A549 (cell line): ENCODE results near the gene RHBG. TPM values are rescaled to one million over a fixed set of nuclear protein-coding genes. Genes with fewer than 3 reads are reported as not detected.

Source experiments
- ATAC-seq, 2 experiments: fragments of 200-7000 bp in 1 of 2; fragments of >200 bp in 1 of 2; cut with Nextera tagmentation in 1 of 2; cut with Tn5 transposase in 1 of 2; 3 replicates each; pipeline versions ENCODE4 v1.8.0 to v1.9.1; 2018 to 2020; ENCODE audit warnings: mild to moderate bottlenecking in 1 of 2, moderate library complexity in 1 of 2
- CTCF ChIA-PET: fragments of 300-600 bp; sonication (Branson Sonifier 250); formaldehyde crosslinking; extraction: SDS; loops from one replicate; lab custom pipeline; 2021; ENCODE audit warnings: antibody characterized with exemption, inconsistent platforms; lab: Yijun Ruan, JAX
- POLR2A ChIA-PET: fragments of 350-600 bp; formaldehyde crosslinking; extraction: SDS; loops from one replicate; lab custom pipeline; 2021; ENCODE audit warnings: antibody characterized with exemption, inconsistent platforms; lab: Yijun Ruan, JAX
- DNase-seq, 2 experiments: peaks; one replicate each; pipeline versions ENCODE4 v3.0.0 to v3.0.0-alpha.2; 2011 to 2016; ENCODE audit warnings: low read depth in 1 of 2, low spot score in 1 of 2
- FAIRE-seq: peaks from 2 replicates; lab custom pipeline; 2011; peaks lifted over from hg19 to GRCh38; lab: Jason Lieb, UNC
- H3K27ac ChIP-seq, 2 experiments: fragments of >200 bp; sonication (Bioruptor Twin); formaldehyde crosslinking; 3 replicates each; pipeline ENCODE4 v1.5.1; 2016 to 2017
- H3K4me1 ChIP-seq: fragments of >200 bp; sonication (Bioruptor Twin); formaldehyde crosslinking; 3 replicates; pipeline ENCODE4 v1.6.1; 2016
- H3K4me2 ChIP-seq: fragments of >200 bp; sonication (Bioruptor Twin); formaldehyde crosslinking; 3 replicates; pipeline ENCODE4 v1.6.1; 2016
- H3K4me3 ChIP-seq: fragments of >200 bp; sonication (Bioruptor Twin); formaldehyde crosslinking; 3 replicates; pipeline ENCODE4 v1.5.1; 2016
- H3K9me3 ChIP-seq: fragments of >200 bp; sonication (Bioruptor Twin); formaldehyde crosslinking; 3 replicates; pipeline ENCODE4 v1.6.1; 2016
- ATOH8 ChIP-seq: fragments of 250-450 bp; sonication (Bioruptor Pico); IDR thresholded peaks from 2 replicates; pipeline ENCODE4 v1.5.0; 2020; ENCODE audit warnings: low read depth, mild to moderate bottlenecking, moderate library complexity
- CHD4 ChIP-seq: fragments of 200-600 bp; sonication (generic); IDR thresholded peaks from 2 replicates; pipeline ENCODE4 v1.6.1; 2016; ENCODE audit warnings: antibody characterized with exemption, mild to moderate bottlenecking, borderline replicate concordance
- CTCF ChIP-seq: fragments of >200 bp; sonication (Bioruptor Twin); formaldehyde crosslinking; IDR thresholded peaks from 3 replicates; pipeline ENCODE4 v1.5.1; 2016
- EHF ChIP-seq: fragments of 250-450 bp; sonication (Bioruptor Pico); IDR thresholded peaks from 2 replicates; pipeline ENCODE4 v1.5.0; 2020; ENCODE audit warnings: mild to moderate bottlenecking
- MYC ChIP-seq: IDR thresholded peaks from 2 replicates; pipeline ENCODE4 v1.6.1; 2012; ENCODE audit warnings: mild to moderate bottlenecking, inconsistent platforms, low read length, improper control_type of control experiment, borderline replicate concordance
- NR3C1 ChIP-seq: fragments of >200 bp; sonication (Bioruptor Twin); formaldehyde crosslinking; IDR thresholded peaks from 3 replicates; pipeline ENCODE4 v1.6.1; 2017
- PBX3 ChIP-seq: IDR thresholded peaks from 2 replicates; pipeline ENCODE4 v1.6.1; 2012
- PHF8 ChIP-seq: fragments of 200-600 bp; sonication (generic); IDR thresholded peaks from 2 replicates; pipeline ENCODE4 v1.6.1; 2016; ENCODE audit warnings: low read depth, mild to moderate bottlenecking, antibody characterized with exemption, moderate library complexity, borderline replicate concordance
- POLR2AphosphoS2 ChIP-seq: conservative IDR thresholded peaks from 2 replicates; pipeline ENCODE4 v1.6.1; 2012; ENCODE audit warnings: low read length, improper control_type of control experiment, inconsistent platforms
- RAD21 ChIP-seq, 2 experiments: fragments of >200 bp in 1 of 2; sonication (Bioruptor Twin) in 1 of 2; formaldehyde crosslinking in 1 of 2; IDR thresholded peaks in 1 of 2; conservative IDR thresholded peaks in 1 of 2; 2 replicates in 1 of 2; 3 replicates in 1 of 2; pipeline ENCODE4 v1.6.1; 2012 to 2018; ENCODE audit warnings: inconsistent platforms in 1 of 2
- RARB ChIP-seq: fragments of 250-450 bp; sonication (Bioruptor Pico); IDR thresholded peaks from 2 replicates; pipeline ENCODE4 v1.8.0; 2021; ENCODE audit warnings: mild to moderate bottlenecking, moderate library complexity
- REST ChIP-seq: fragments of 200-600 bp; sonication (generic); IDR thresholded peaks from 2 replicates; pipeline ENCODE4 v1.6.1; 2016; ENCODE audit warnings: antibody characterized with exemption, mild to moderate bottlenecking, moderate library complexity
- RFX5 ChIP-seq: fragments of 450-650 bp; IDR thresholded peaks from 2 replicates; pipeline ENCODE4 v1.7.1; 2014; ENCODE audit warnings: antibody characterized with exemption, mild to moderate bottlenecking, moderate library complexity
- RNF2 ChIP-seq: fragments of 200-600 bp; sonication (generic); IDR thresholded peaks from 2 replicates; pipeline ENCODE4 v1.6.1; 2016; ENCODE audit warnings: low read depth, mild to moderate bottlenecking, antibody characterized with exemption, moderate library complexity, borderline replicate concordance
- SMC3 ChIP-seq: fragments of >200 bp; sonication (Bioruptor Twin); formaldehyde crosslinking; IDR thresholded peaks from 3 replicates; pipeline ENCODE4 v1.6.1; 2018; ENCODE audit warnings: inconsistent platforms
- USF2 ChIP-seq: fragments of 450-650 bp; IDR thresholded peaks from 2 replicates; pipeline ENCODE4 v1.6.1; 2014; ENCODE audit warnings: antibody characterized with exemption
- ZNF302 ChIP-seq: fragments of 250-450 bp; sonication (Bioruptor Pico); IDR thresholded peaks from 2 replicates; pipeline ENCODE4 v1.9.0; 2021; ENCODE audit warnings: inconsistent platforms, mild to moderate bottlenecking, moderate library complexity
- ZSCAN20 ChIP-seq: fragments of 250-450 bp; sonication (Bioruptor Pico); IDR thresholded peaks from 2 replicates; pipeline ENCODE4 v1.8.0; 2022; ENCODE audit warnings: mild to moderate bottlenecking, moderate library complexity
- WGBS: methylation state at CpG from one replicate; pipeline ENCODE4 v1.1.6; 2017; ENCODE audit errors: missing lambda C conversion rate; 5-methylcytosine and 5-hydroxymethylcytosine counted together
- polyA plus RNA-seq, 4 experiments: library from polyadenylated mRNA; depleted of rRNA in 3 of 4; stranded (reverse); fragments of >200 nt; fragmentation: RNase III in 1 of 4; extraction: RNeasy Plus Mini Kit Qiagen cat#74134 plus additional on column Dnase treatment in 1 of 4; gene quantifications; 2 replicates in 3 of 4; 3 replicates in 1 of 4; pipeline ENCODE4 v1.2.3, GENCODE V29; 2011 to 2017

RHBG gene
- polyA plus RNA-seq, 2 of the 4 experiments (the other 2 are of a cell fraction) = 0.06 TPM; not detected in 1

- TF ChIP-seq MYC (no peak), RAD21 (conservative IDR thresholded peaks at IDR 0.05 in 1 of 2, IDR thresholded peaks at IDR 0.05 in 1 of 2) (no peak), PBX3 (no peak), ATOH8 (CRISPR knock-in tag) (no peak), RARB (CRISPR knock-in tag) (no peak), RNF2 (no peak), NR3C1 (no peak), CHD4 (no peak), RFX5 (no peak), CTCF (no peak), SMC3 (no peak), REST (no peak), POLR2AphosphoS2 (no peak), PHF8 (no peak), ZSCAN20 (CRISPR knock-in tag) (no peak), USF2 (no peak), ZNF302 (no peak), EHF (no peak)
- H3K9me3 ChIP-seq = no peaks in the 10 kb centered on the region
- DNase-seq = no peak
- POLR2A ChIA-PET = no interaction called here
- H3K27ac ChIP-seq = no peak overlapping the region
- H3K4me3 ChIP-seq = no peak overlapping the region
- CTCF ChIA-PET = interaction anchor here (0.7 to 6.9 kb wide), 7 partner anchors 12 to 43 kb away, joined by 3 to 36 read pairs (median 4); no protein-coding TSS in a partner anchor
- FAIRE-seq = no peak
- no peaks in the 10 kb centered on the region for H3K4me1 ChIP-seq
- 78% methylated on average over 1 of the region's 1 CpG for WGBS
- ATAC-seq = no peak
- no peak overlapping the region for H3K4me2 ChIP-seq
These were observed 26.6 kb upstream of the RHBG start for GRCh38 chr1:156342166-156342955.
